Muscle of leg (tissue), 11 donors: ENCODE measurements around the gene SPOCK1. TPM values are rescaled to one million over a fixed set of nuclear protein-coding genes. Genes with fewer than 3 reads are reported as not detected.
A peak's percentile ranks its signal among the peaks of the same experiment; 100 is the strongest.

Experiments used
- DNase-seq: peaks from one replicate; pipeline ENCODE4 v3.0.0; 2013
- H3K27ac ChIP-seq: one replicate; pipeline ENCODE4 v1.5.1; 2013; ENCODE audit warnings: mild to moderate bottlenecking, low read length, control low read depth
- H3K27me3 ChIP-seq: one replicate; pipeline ENCODE4 v1.6.1; 2013; ENCODE audit warnings: low read length; ENCODE audit not compliant: control insufficient read depth, insufficient read depth
- H3K36me3 ChIP-seq: one replicate; pipeline ENCODE4 v1.6.1; 2013; ENCODE audit warnings: low read length; ENCODE audit not compliant: control insufficient read depth, insufficient read depth
- H3K4me1 ChIP-seq: one replicate; pipeline ENCODE4 v1.6.1; 2013; ENCODE audit warnings: low read length; ENCODE audit not compliant: control insufficient read depth, insufficient read depth
- H3K4me3 ChIP-seq: one replicate; pipeline ENCODE4 v1.5.1; 2013; ENCODE audit warnings: low read length, control low read depth
- H3K9me3 ChIP-seq: replicated peaks from 2 replicates; pipeline ENCODE4 v1.6.1; 2013; ENCODE audit warnings: low read depth, low read length; ENCODE audit not compliant: control insufficient read depth
- WGBS: methylation state at CpG from one replicate; pipeline ENCODE4 v1.1.5; 2013; ENCODE audit warnings: missing lambda C conversion rate; ENCODE audit not compliant: insufficient coverage; 5-methylcytosine and 5-hydroxymethylcytosine counted together
- polyA plus RNA-seq, 8 donors: library from polyadenylated mRNA; unstranded; fragments of 120-200 nt; gene quantifications; one replicate each; pipeline versions ENCODE4 v1.2.1 to v1.2.3, GENCODE V29; 2013; ENCODE audit warnings: inconsistent platforms in 1 of 8, low replicate concordance in 1 of 8; ENCODE audit not compliant: insufficient read length in 8 of 8, insufficient read depth in 1 of 8
- total RNA-seq: library from RNA; stranded (reverse); fragments of 120-200 nt; gene quantifications from one replicate; pipeline ENCODE4 v1.2.4, GENCODE V29; 2013

The SPOCK1 gene
- total and polyA plus RNA-seq, 9 donors = 2.3 to 14.8 (median 4.6) TPM

GRCh38 chr5:137014731-137015130, 484.4 kb downstream of the SPOCK1 start:
- no peaks in the 10 kb centered on the region for H3K27me3 ChIP-seq
- no peak for DNase-seq
- WGBS = 60% methylated on average over 1 of the region's 3 CpGs
- H3K27ac ChIP-seq = no peak overlapping the region
- H3K9me3 ChIP-seq = no peaks in the 10 kb centered on the region
- H3K4me1 ChIP-seq = no peaks in the 10 kb centered on the region
- H3K4me3 ChIP-seq = no peak overlapping the region
- H3K36me3 ChIP-seq = no peaks in the 10 kb centered on the region

DNA sequence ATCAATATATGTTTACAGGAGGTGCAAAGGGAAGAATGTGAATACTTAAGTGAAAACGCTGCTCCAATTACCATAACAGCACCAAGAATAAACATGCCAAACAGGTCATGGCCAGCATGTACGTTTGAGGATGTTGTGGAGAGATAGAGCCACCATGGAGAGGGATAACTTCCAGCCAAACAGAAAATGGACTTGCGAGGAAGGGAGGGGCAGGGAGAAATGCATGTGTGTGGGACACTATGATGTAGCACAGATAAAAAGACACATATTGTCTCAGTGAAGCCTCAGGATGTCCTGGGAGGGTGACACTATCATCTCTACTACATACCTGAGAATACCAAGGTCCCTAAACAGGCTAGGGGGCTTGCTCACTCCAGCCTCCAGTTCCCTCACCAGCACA, 488.9 kb downstream of the SPOCK1 start:
- no peaks in the 10 kb centered on the region for H3K27me3 ChIP-seq
- H3K36me3 ChIP-seq = no peaks in the 10 kb centered on the region
- no peaks in the 10 kb centered on the region for H3K9me3 ChIP-seq
- no CpG with 5 or more reads among the region's 3 CpGs for WGBS
- H3K27ac ChIP-seq = no peak overlapping the region
- no peaks in the 10 kb centered on the region for H3K4me1 ChIP-seq
- H3K4me3 ChIP-seq = no peak overlapping the region
- DNase-seq = no peak

DNA sequence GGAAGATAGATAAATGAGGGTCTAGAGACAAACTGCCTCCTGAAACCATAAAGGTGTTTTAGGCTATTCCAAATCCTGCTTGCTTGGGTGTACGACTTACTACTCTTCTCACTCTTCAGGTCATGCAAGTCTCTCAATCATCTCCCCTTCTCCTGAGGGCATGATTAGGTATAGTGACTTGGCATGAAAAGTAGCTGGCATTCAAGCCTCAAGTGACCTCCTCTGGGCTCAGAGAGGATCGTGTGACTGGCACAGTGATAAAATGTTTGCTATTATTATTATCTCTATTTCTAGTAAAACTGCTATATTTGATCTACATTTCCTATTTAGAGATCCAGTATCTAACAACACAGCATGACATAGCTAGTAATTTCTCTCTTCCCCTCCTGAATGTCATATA, 494.8 kb downstream of the SPOCK1 start:
- Histone ChIP-seq H3K36me3 (no peaks in the 10 kb centered on the region), H3K9me3 (no peaks in the 10 kb centered on the region), H3K4me1 (no peaks in the 10 kb centered on the region), H3K27ac (no peak overlapping the region), H3K27me3 (no peaks in the 10 kb centered on the region), H3K4me3 (no peak overlapping the region)
- no peak for DNase-seq
- WGBS = no CpG with 5 or more reads among the region's 2 CpGs

DNA sequence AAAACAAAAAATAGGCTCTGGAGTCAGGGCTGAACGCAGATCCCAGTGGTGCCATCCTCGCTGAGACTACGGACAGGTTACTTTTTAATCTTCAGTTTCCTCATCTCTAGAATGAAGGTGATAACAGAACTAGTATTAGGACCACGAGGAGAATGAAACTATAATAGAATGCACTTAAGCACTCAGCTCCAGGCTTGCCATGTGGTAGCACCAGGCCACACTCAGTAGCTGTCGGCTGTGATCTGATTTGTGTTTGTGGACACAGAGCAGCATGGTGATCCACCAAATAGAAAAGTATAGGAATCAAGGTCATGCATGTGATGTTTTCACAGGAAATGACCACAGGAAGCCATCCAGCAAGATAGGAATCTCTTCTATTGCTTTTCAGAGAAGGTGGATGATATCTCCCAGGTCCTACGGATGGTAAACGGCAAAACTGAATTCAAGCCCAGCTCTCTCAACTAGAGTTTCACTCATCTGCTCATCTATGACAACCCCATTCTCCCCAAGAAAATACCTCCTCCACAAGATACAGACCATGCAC, 498.0 kb downstream of the SPOCK1 start:
- H3K27me3 ChIP-seq = no peaks in the 10 kb centered on the region
- H3K9me3 ChIP-seq = no peaks in the 10 kb centered on the region
- no peaks in the 10 kb centered on the region for H3K4me1 ChIP-seq
- WGBS = 85% methylated on average over 3 of the region's 7 CpGs
- no peak for DNase-seq
- H3K27ac ChIP-seq = no peak overlapping the region
- no peaks in the 10 kb centered on the region for H3K36me3 ChIP-seq
- H3K4me3 ChIP-seq = no peak overlapping the region

GRCh38 chr5:136999787-137000186, 499.3 kb downstream of the SPOCK1 start:
- H3K27me3 ChIP-seq = no peaks in the 10 kb centered on the region
- H3K4me1 ChIP-seq = no peaks in the 10 kb centered on the region
- H3K4me3 ChIP-seq = no peak overlapping the region
- DNase-seq = no peak
- H3K9me3 ChIP-seq = no peaks in the 10 kb centered on the region
- H3K27ac ChIP-seq = no peak overlapping the region
- WGBS = no CpG with 5 or more reads among the region's 5 CpGs
- no peaks in the 10 kb centered on the region for H3K36me3 ChIP-seq

- WGBS = 85% methylated on average over 2 of the region's 6 CpGs
- no peak for DNase-seq
- Histone ChIP-seq H3K4me3 (no peak overlapping the region), H3K27me3 (no peaks in the 10 kb centered on the region), H3K36me3 (no peaks in the 10 kb centered on the region), H3K27ac (no peak overlapping the region), H3K4me1 (no peaks in the 10 kb centered on the region), H3K9me3 (no peaks in the 10 kb centered on the region)
These were observed 500.2 kb downstream of the SPOCK1 start for GRCh38 chr5:136998854-136999357.

DNA sequence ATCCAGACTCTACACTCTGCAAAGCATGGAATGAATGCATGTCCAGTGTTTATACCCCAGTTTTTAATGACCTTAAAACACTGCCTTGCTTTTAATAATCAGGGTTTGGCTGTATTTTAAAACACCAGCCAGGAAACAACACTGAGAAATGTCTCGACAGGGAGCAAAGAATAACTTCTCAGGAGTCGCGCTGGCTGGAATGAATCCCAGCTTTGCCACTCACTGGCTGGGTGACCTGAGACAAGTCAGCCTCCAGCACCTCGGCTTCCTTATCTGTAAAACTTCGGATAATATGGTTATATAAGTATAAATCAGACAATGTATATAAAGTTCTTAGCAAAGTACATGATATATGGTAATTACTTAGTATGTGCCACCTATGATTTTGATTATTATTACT, 505.0 kb downstream of the SPOCK1 start:
- H3K27ac ChIP-seq = no peak overlapping the region
- H3K9me3 ChIP-seq = no peaks in the 10 kb centered on the region
- H3K4me1 ChIP-seq = no peaks in the 10 kb centered on the region
- H3K36me3 ChIP-seq = no peaks in the 10 kb centered on the region
- no peak overlapping the region for H3K4me3 ChIP-seq
- no peaks in the 10 kb centered on the region for H3K27me3 ChIP-seq
- no peak for DNase-seq
- WGBS = 20% methylated on average over 1 of the region's 5 CpGs

DNA sequence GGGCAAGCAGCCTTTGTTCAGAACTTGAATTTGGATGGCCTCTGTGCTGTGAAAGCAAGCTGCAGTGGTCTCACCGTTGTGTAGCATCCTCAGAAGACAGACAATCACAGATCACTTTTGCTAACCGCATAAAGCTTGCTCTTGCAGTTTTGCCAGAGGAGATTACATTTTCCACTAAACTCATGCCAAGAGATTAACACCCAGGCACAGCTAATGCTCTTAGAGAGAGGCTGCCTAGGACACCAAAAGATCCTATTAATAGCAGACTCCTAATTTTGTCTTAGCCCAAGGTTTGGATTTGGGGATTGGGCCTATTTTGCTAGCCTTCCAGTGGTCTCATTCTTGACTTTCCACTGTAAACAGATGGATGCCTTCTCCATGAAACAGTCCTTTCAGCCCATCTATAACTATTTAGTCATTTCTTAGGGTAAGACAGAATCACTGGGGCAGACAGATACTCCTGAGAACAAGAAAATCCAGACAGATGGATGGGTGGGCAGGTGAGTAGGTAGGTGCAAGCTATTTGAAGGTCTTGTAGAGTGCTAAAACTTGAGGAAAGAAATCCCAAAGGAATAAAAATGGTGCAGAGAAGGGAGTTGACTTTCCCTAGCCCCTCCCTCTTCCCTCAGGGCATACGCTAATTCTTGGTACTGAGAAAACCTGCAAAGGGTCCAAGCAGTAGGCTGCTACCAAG, 506.2 kb downstream of the SPOCK1 start:
- 69% methylated on average over 2 of the region's 3 CpGs for WGBS
- H3K27me3 ChIP-seq = no peaks in the 10 kb centered on the region
- peak; percentile 15 for DNase-seq
- no peak overlapping the region for H3K4me3 ChIP-seq
- no peak overlapping the region for H3K27ac ChIP-seq
- no peaks in the 10 kb centered on the region for H3K9me3 ChIP-seq
- H3K36me3 ChIP-seq = no peaks in the 10 kb centered on the region
- H3K4me1 ChIP-seq = no peaks in the 10 kb centered on the region

- H3K27me3 ChIP-seq = no peaks in the 10 kb centered on the region
- H3K27ac ChIP-seq = no peak overlapping the region
- H3K4me1 ChIP-seq = no peaks in the 10 kb centered on the region
- H3K36me3 ChIP-seq = no peaks in the 10 kb centered on the region
- no peaks in the 10 kb centered on the region for H3K9me3 ChIP-seq
- WGBS = no CpG with 5 or more reads among the region's 2 CpGs
- H3K4me3 ChIP-seq = no peak overlapping the region
- no peak for DNase-seq
These were observed 513.2 kb downstream of the SPOCK1 start for GRCh38 chr5:136985785-136986475.

GRCh38 chr5:136984772-136985446, 514.2 kb downstream of the SPOCK1 start:
- Histone ChIP-seq H3K4me1 (no peaks in the 10 kb centered on the region), H3K27ac (no peak overlapping the region), H3K36me3 (no peaks in the 10 kb centered on the region), H3K9me3 (no peaks in the 10 kb centered on the region), H3K27me3 (no peaks in the 10 kb centered on the region), H3K4me3 (no peak overlapping the region)
- DNase-seq = peak; percentile 20
- WGBS = 14% methylated on average over 2 of the region's 4 CpGs
